Measurements from ENCODE around the gene MAGI3. TPM values are rescaled to one million over a fixed set of nuclear protein-coding genes. Genes with fewer than 3 reads are reported as not detected.
A peak's percentile ranks its signal among the peaks of the same experiment; 100 is the strongest.
"Not testable (repeated sequence)": the region's sequence is repeated elsewhere in the genome, so short reads cannot be mapped to it uniquely, and the experiment has no call there.

The MAGI3 gene
- total and polyA plus RNA-seq, 3 experiments from 2014 or later, result 1.8 to 3.2 (median 3.1) TPM

DNA sequence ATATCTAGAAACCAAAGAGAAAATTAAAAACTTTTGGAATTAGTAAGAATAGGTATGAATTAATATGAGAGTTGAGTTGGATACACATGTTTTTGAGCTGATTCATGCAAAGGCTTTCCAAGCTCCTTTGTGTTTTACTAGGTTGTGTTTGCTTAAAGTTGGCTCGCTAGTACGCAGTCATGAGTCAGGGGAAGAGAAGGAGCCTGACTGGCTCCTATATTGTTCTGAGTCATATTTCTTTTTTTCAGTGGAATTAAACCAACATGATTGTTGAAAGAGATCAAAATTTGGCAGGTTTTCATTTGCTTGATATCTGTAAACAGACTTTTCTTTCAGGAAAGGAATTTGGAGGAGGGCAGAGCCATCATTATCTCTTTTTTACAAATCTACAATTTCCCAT is 66.7 kb downstream of the MAGI3 start:
- Mint-ChIP-seq H3K27me3 (peaks cover 6 to 17% of the 10 kb centered on the region in 2 donors), H3K9me3 (peaks cover 0 to 29% (median 9%) of the 10 kb centered on the region in 5 donors), H3K4me1 (no peaks in the 10 kb centered on the region), H3K4me3 (no peak overlapping the region), H3K27ac (no peak overlapping the region), H3K36me3 (peaks cover 0 to 21% (median 0%) of the 10 kb centered on the region in 3 donors)
- Histone ChIP-seq H3K4me1 (ENCODE audit: insufficient read depth, low read length) (no peaks in the 10 kb centered on the region), H3K4me3 (ENCODE audit: low read length) (no peak overlapping the region), H3K27me3 (ENCODE audit: insufficient read depth, low read length, poor library complexity, severe bottlenecking) (no peaks in the 10 kb centered on the region), H3K9me3 (ENCODE audit: low read length) (no peaks in the 10 kb centered on the region), H3K36me3 (ENCODE audit: insufficient read depth, low read length) (no peaks in the 10 kb centered on the region), H3K27ac (ENCODE audit: low read depth, low read length) (no peak overlapping the region)
- POLR2A ChIA-PET, result no interaction called here
- no peak for DNase-seq
- CTCF ChIA-PET, result no interaction called here

DNA sequence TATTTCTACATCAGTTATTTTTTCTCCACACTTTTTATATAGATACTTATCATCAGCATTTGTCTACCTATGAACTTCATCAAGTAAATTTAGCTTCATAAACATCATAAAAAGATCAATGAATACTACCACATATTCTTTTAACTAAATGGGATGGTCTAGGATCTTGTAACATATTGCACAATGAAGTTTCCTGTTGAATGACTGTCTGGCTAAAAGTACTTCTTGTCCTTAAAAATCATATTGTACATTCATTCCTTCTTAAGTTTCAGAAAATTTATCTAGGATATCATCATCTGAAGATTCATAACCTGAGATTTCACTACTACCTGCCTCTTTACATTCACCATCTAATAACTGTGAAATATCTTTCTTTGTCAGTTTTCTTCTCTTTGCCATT is 69.0 kb downstream of the MAGI3 start:
- CTCF ChIA-PET, result no interaction called here
- H3K4me1 ChIP-seq (ENCODE audit: insufficient read depth, low read length), result no peaks in the 10 kb centered on the region
- H3K4me3 Mint-ChIP-seq, result no peak overlapping the region
- H3K27me3 Mint-ChIP-seq, result peaks cover 6 to 17% of the 10 kb centered on the region in 2 donors
- no peak overlapping the region for H3K4me3 ChIP-seq (ENCODE audit: low read length)
- no peak for DNase-seq
- H3K27me3 ChIP-seq (ENCODE audit: insufficient read depth, low read length, poor library complexity, severe bottlenecking), result no peaks in the 10 kb centered on the region
- peaks cover 0 to 21% (median 0%) of the 10 kb centered on the region in 3 donors for H3K36me3 Mint-ChIP-seq
- no peaks in the 10 kb centered on the region for H3K9me3 ChIP-seq (ENCODE audit: low read length)
- peaks cover 0 to 33% (median 9%) of the 10 kb centered on the region in 5 donors for H3K9me3 Mint-ChIP-seq
- no peak overlapping the region for H3K27ac ChIP-seq (ENCODE audit: low read depth, low read length)
- no peak overlapping the region for H3K27ac Mint-ChIP-seq
- no peaks in the 10 kb centered on the region for H3K36me3 ChIP-seq (ENCODE audit: insufficient read depth, low read length)
- POLR2A ChIA-PET, result no interaction called here
- H3K4me1 Mint-ChIP-seq, result no peaks in the 10 kb centered on the region

- Mint-ChIP-seq H3K27me3 (peaks cover 3 to 4% of the 10 kb centered on the region in 2 donors), H3K36me3 (peaks cover 1 to 16% (median 5%) of the 10 kb centered on the region in 3 donors), H3K4me1 (no peaks in the 10 kb centered on the region), H3K4me3 (no peak overlapping the region), H3K9me3 (peaks cover 12 to 55% (median 30%) of the 10 kb centered on the region in 5 donors), H3K27ac (no peak overlapping the region)
- no peak overlapping the region for H3K27ac ChIP-seq (ENCODE audit: low read depth, low read length)
- H3K9me3 ChIP-seq (ENCODE audit: low read length), result no peaks in the 10 kb centered on the region
- no peaks in the 10 kb centered on the region for H3K36me3 ChIP-seq (ENCODE audit: insufficient read depth, low read length)
- no peak overlapping the region for H3K4me3 ChIP-seq (ENCODE audit: low read length)
- H3K4me1 ChIP-seq (ENCODE audit: insufficient read depth, low read length), result no peaks in the 10 kb centered on the region
- ChIA-PET POLR2A (no interaction called here), CTCF (no interaction called here)
- DNase-seq, result no peak
- no peaks in the 10 kb centered on the region for H3K27me3 ChIP-seq (ENCODE audit: insufficient read depth, low read length, poor library complexity, severe bottlenecking)
Measured at GRCh38 chr1:113467991-113468390, 77.7 kb downstream of the MAGI3 start.

DNA sequence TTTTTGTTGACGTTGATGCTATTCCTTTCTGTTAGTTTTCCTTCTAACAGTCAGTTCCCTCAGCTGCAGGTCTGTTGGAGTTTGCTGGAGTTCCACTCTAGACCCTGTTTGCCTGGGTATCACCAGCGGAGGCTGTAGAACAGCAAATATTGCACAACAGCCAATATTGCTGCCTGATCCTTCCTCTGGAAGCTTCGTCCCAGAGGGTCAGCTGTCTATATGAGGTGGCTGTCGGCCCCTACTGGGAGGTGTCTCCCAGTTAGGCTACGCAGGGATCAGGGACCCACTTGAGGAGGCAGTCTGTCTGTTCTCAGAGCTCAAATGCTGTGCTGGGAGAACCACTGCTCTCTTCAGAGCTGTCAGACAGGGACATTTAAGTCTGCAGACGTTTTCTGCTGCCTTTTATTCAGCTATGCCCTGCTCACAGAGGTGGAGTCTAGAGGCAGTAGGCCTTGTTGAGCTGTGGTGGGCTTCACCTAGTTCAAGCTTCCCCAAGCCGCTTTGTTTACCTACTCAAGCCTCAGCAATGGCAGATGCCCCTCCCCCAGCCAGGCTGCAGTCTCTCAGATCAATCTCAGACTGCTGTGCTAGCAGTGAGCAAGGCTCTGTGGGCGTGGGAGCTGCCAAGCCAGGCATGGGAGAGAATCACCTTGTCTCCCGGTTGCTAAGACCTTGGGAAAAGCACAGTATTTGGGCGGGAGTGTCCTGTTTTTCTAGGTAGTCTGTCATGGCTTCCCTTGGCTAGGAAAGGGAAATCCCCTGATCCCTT is 88.3 kb downstream of the MAGI3 start:
- peaks cover 5 to 33% (median 5%) of the 10 kb centered on the region in 3 donors for H3K36me3 Mint-ChIP-seq
- H3K27ac Mint-ChIP-seq; CTCF ChIA-PET; H3K27me3 Mint-ChIP-seq; H3K4me3 Mint-ChIP-seq; H3K4me1 ChIP-seq (ENCODE audit: insufficient read depth, low read length); H3K9me3 ChIP-seq (ENCODE audit: low read length); H3K4me3 ChIP-seq (ENCODE audit: low read length); H3K4me1 Mint-ChIP-seq; DNase-seq; H3K27ac ChIP-seq (ENCODE audit: low read depth, low read length); H3K27me3 ChIP-seq (ENCODE audit: insufficient read depth, low read length, poor library complexity, severe bottlenecking); H3K36me3 ChIP-seq (ENCODE audit: insufficient read depth, low read length); POLR2A ChIA-PET: not testable (repeated sequence)
- H3K9me3 Mint-ChIP-seq, result peaks cover 25 to 88% (median 75%) of the 10 kb centered on the region in 5 donors

- Histone ChIP-seq H3K4me1 (ENCODE audit: insufficient read depth, low read length) (no peaks in the 10 kb centered on the region), H3K27me3 (ENCODE audit: insufficient read depth, low read length, poor library complexity, severe bottlenecking) (no peaks in the 10 kb centered on the region), H3K36me3 (ENCODE audit: insufficient read depth, low read length) (no peaks in the 10 kb centered on the region), H3K4me3 (ENCODE audit: low read length) (no peak overlapping the region), H3K27ac (ENCODE audit: low read depth, low read length) (no peak overlapping the region), H3K9me3 (ENCODE audit: low read length) (peaks cover 4% of the 10 kb centered on the region)
- H3K4me1 Mint-ChIP-seq, result no peaks in the 10 kb centered on the region
- CTCF ChIA-PET, result no interaction called here
- H3K9me3 Mint-ChIP-seq, result peaks cover 25 to 81% (median 70%) of the 10 kb centered on the region in 5 donors
- POLR2A ChIA-PET, result no interaction called here
- peaks cover 0 to 7% of the 10 kb centered on the region in 2 donors for H3K27me3 Mint-ChIP-seq
- peak overlapping the region in 1 of 8 donors; percentile 4 for H3K27ac Mint-ChIP-seq
- no peak for DNase-seq
- peaks cover 5 to 33% (median 5%) of the 10 kb centered on the region in 3 donors for H3K36me3 Mint-ChIP-seq
- H3K4me3 Mint-ChIP-seq, result peak overlapping the region in 1 of 7 donors; percentile 27
Measured at GRCh38 chr1:113479713-113480676, 89.7 kb downstream of the MAGI3 start.

DNA sequence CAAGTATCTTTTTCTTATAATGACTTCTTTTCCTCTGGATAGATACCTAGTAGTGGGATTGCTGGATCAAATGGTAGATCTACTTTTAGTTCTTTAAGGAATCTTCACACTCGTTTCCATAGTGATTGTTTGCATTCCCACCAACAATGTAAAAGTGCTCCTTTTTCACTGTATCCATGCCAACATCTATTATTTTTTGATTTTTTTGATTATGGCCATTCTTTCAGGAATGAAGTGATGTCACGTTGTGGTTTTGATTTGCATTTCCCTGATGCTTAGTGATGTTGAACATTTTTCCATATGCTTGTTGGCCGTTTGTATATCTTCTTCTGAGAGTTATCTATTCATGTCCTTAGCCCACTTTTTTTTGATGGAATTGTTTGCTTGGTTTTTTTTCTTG is 94.8 kb downstream of the MAGI3 start:
- DNase-seq; H3K27ac ChIP-seq (ENCODE audit: low read depth, low read length); H3K4me1 ChIP-seq (ENCODE audit: insufficient read depth, low read length); POLR2A ChIA-PET; H3K4me1 Mint-ChIP-seq; H3K36me3 ChIP-seq (ENCODE audit: insufficient read depth, low read length); H3K9me3 ChIP-seq (ENCODE audit: low read length); H3K27me3 ChIP-seq (ENCODE audit: insufficient read depth, low read length, poor library complexity, severe bottlenecking); H3K27ac Mint-ChIP-seq; H3K4me3 Mint-ChIP-seq; CTCF ChIA-PET; H3K4me3 ChIP-seq (ENCODE audit: low read length): not testable (repeated sequence)
- H3K36me3 Mint-ChIP-seq, result peaks cover 4 to 32% (median 5%) of the 10 kb centered on the region in 3 donors
- peaks cover 31 to 74% (median 65%) of the 10 kb centered on the region in 5 donors for H3K9me3 Mint-ChIP-seq
- peaks cover 11 to 13% of the 10 kb centered on the region in 2 donors for H3K27me3 Mint-ChIP-seq

DNA sequence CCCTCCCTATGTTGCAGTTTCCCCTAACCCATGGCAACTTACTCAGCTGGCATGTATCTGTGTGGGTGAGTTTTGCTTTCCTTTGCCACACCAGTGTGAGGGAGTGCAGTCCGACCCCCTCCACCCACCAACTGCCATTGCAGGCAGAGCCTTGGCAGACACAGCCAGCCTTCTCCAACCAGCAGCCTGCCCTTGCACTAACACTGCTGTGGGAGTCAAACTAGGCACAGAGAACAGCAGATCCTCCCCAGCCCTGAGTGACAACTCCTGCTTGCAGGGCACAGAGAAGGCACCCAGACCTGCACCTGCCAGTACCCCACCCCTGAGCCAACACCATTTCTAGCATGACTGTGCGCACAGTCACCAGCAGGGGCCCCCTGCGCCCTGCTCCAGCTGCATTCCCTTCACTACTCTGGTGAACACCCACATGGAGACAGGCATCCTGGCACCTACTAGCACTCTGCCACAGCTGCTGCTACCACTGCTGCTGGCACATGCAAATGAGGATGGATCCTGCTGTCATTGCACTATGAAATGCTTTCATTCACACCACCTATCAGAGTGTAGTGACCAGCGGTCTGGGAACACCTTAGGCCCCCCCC is 98.4 kb downstream of the MAGI3 start:
- DNase-seq, result no peak
- Mint-ChIP-seq H3K4me3 (no peak overlapping the region), H3K27me3 (peaks cover 11 to 18% of the 10 kb centered on the region in 2 donors), H3K27ac (no peak overlapping the region), H3K36me3 (peaks cover 3 to 30% (median 5%) of the 10 kb centered on the region in 3 donors), H3K4me1 (no peaks in the 10 kb centered on the region), H3K9me3 (peaks cover 47 to 78% (median 69%) of the 10 kb centered on the region in 5 donors)
- Histone ChIP-seq H3K9me3 (ENCODE audit: low read length) (no peaks in the 10 kb centered on the region), H3K4me3 (ENCODE audit: low read length) (no peak overlapping the region), H3K4me1 (ENCODE audit: insufficient read depth, low read length) (no peaks in the 10 kb centered on the region), H3K27me3 (ENCODE audit: insufficient read depth, low read length, poor library complexity, severe bottlenecking) (no peaks in the 10 kb centered on the region), H3K27ac (ENCODE audit: low read depth, low read length) (no peak overlapping the region), H3K36me3 (ENCODE audit: insufficient read depth, low read length) (no peaks in the 10 kb centered on the region)
- CTCF ChIA-PET, result no interaction called here
- POLR2A ChIA-PET, result no interaction called here

GRCh38 chr1:113490384-113490783 is 100.1 kb downstream of the MAGI3 start:
- no peak overlapping the region for H3K27ac ChIP-seq (ENCODE audit: low read depth, low read length)
- H3K4me1 ChIP-seq (ENCODE audit: insufficient read depth, low read length), result no peaks in the 10 kb centered on the region
- Mint-ChIP-seq H3K4me1 (no peaks in the 10 kb centered on the region), H3K9me3 (peaks cover 44 to 80% (median 69%) of the 10 kb centered on the region in 5 donors), H3K27ac (no peak overlapping the region), H3K27me3 (peaks cover 10 to 15% of the 10 kb centered on the region in 2 donors), H3K4me3 (no peak overlapping the region), H3K36me3 (peaks cover 3 to 32% (median 3%) of the 10 kb centered on the region in 3 donors)
- no peaks in the 10 kb centered on the region for H3K27me3 ChIP-seq (ENCODE audit: insufficient read depth, low read length, poor library complexity, severe bottlenecking)
- no peak for DNase-seq
- ChIA-PET POLR2A (no interaction called here), CTCF (no interaction called here)
- H3K9me3 ChIP-seq (ENCODE audit: low read length), result no peaks in the 10 kb centered on the region
- H3K36me3 ChIP-seq (ENCODE audit: insufficient read depth, low read length), result no peaks in the 10 kb centered on the region
- no peak overlapping the region for H3K4me3 ChIP-seq (ENCODE audit: low read length)
